ENCODE data around the gene LSS. TPM values are rescaled to one million over a fixed set of nuclear protein-coding genes. Genes with fewer than 3 reads are reported as not detected.
"Not testable (repeated sequence)": the region's sequence is repeated elsewhere in the genome, so short reads cannot be mapped to it uniquely, and the experiment has no call there.

LSS gene
- total and polyA plus RNA-seq, 2 donors: 14.9 to 15.4 TPM

DNA sequence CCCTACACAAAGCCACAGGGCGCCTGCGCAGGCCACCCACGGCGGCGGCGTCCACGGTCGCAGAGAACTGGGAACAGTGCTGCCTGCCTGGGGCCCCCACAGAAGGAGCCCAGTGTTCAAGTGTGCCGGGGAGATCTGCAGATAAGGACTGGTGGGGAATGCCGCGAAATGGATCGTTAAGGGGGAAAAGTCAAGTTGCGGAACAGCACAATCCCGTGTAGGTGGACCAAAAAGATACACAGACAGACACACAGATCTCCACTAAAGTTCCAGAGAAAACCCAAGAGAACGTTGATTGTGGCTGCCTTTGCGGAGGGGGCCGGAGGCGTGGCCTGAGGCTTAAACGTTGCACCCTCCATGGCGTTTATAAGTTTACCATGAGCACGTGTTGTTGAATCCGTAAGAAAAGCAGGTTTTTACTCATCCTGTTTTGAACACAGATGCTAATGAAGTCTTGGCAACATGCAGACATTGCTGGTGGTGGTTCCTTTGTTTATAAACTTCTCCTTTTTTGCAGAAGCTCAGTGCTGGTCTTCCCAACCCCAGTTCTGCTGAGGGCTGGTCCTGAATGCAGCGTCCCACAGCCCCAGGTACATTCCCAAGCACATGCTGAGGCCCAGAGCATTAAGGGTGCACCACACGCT, 48.4 kb downstream of the LSS start:
- Histone ChIP-seq H3K36me3 (ENCODE audit: control insufficient read depth in 2 of 2, insufficient read depth in 2 of 2, low read length in 1 of 2) (no peaks in the 10 kb centered on the region), H3K27me3 (ENCODE audit: control insufficient read depth in 2 of 2, insufficient read depth in 1 of 2, low read length in 1 of 2) (peaks cover 0 to 2% of the 10 kb centered on the region in 2 donors), H3K9me3 (ENCODE audit: control insufficient read depth in 2 of 2, insufficient read depth in 1 of 2, low read length in 1 of 2) (no peaks in the 10 kb centered on the region), H3K27ac (ENCODE audit: low read depth in 1 of 2, low read length in 1 of 2) (no peak overlapping the region), H3K4me1 (ENCODE audit: control insufficient read depth in 2 of 2, insufficient read depth in 2 of 2, low read length in 2 of 2) (peaks cover 0 to 11% of the 10 kb centered on the region in 2 donors), H3K4me3 (ENCODE audit: low read length in 2 of 2) (no peak overlapping the region)
- DNase-seq (ENCODE audit: low read depth in 6 of 9, low spot score in 9 of 9): no peak
- 87% methylated on average over 24 of the region's 24 CpGs for WGBS

DNA sequence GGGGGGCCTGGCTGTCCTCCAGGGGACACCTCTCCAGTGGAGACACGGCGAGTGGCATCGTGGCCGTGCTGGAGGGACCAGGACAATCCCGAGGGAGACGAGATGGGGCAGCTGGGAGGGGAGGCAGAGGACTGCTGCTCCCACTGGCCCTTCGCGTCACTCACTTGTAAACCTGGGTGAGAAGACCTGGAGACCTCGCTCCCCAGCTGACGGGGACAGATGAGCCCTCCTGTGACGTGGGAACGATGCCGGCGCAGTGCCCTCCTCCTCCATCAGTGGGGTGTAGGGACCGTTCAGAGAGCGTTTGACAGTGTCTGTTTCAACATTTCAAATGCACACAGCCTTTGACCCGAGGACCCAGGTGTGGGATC, 48.9 kb downstream of the LSS start:
- 95% methylated on average over 17 of the region's 17 CpGs for WGBS
- H3K9me3 ChIP-seq (ENCODE audit: control insufficient read depth in 2 of 2, insufficient read depth in 1 of 2, low read length in 1 of 2): no peaks in the 10 kb centered on the region
- DNase-seq (ENCODE audit: low read depth in 6 of 9, low spot score in 9 of 9): no peak

DNA sequence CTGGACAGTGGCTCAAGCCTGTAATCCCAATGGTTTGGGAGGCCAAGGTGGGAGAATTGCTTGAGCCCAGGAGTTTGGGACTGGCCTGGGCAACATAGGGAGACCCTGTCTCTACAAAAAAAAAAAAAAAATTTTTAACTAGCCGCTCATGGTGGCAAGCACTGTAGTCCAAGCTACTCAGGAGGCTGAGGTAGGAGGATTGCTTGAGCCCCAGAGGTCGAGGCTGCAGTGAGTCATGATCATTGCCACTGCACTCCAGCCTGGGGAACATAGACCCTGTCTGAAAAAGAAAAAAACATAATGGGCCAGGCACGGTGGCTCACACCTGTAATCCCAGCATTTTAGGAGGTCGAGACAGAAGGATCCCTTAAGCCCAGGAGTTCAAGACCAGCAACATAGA, 49.6 kb downstream of the LSS start:
- Histone ChIP-seq H3K27ac (ENCODE audit: low read depth in 1 of 2, low read length in 1 of 2) (no peak overlapping the region), H3K4me1 (ENCODE audit: control insufficient read depth in 2 of 2, insufficient read depth in 2 of 2, low read length in 2 of 2) (peaks cover 0 to 3% of the 10 kb centered on the region in 2 donors), H3K9me3 (ENCODE audit: control insufficient read depth in 2 of 2, insufficient read depth in 1 of 2, low read length in 1 of 2) (no peaks in the 10 kb centered on the region), H3K36me3 (ENCODE audit: control insufficient read depth in 2 of 2, insufficient read depth in 2 of 2, low read length in 1 of 2) (no peaks in the 10 kb centered on the region), H3K27me3 (ENCODE audit: control insufficient read depth in 2 of 2, insufficient read depth in 1 of 2, low read length in 1 of 2) (no peaks in the 10 kb centered on the region), H3K4me3 (ENCODE audit: low read length in 2 of 2) (no peak overlapping the region)
- 85% methylated on average over 4 of the region's 4 CpGs for WGBS
- DNase-seq (ENCODE audit: low read depth in 6 of 9, low spot score in 9 of 9): no peak

More for the DNA sequence above, 48.9 kb downstream of the LSS start:
- no peak overlapping the region for H3K4me3 ChIP-seq (ENCODE audit: low read length in 2 of 2)
- H3K4me1 ChIP-seq (ENCODE audit: control insufficient read depth in 2 of 2, insufficient read depth in 2 of 2, low read length in 2 of 2): peaks cover 0 to 6% of the 10 kb centered on the region in 2 donors
- H3K27ac ChIP-seq (ENCODE audit: low read depth in 1 of 2, low read length in 1 of 2): no peak overlapping the region
- H3K27me3 ChIP-seq (ENCODE audit: control insufficient read depth in 2 of 2, insufficient read depth in 1 of 2, low read length in 1 of 2): peaks cover 0 to under 1% of the 10 kb centered on the region in 2 donors
- H3K36me3 ChIP-seq (ENCODE audit: control insufficient read depth in 2 of 2, insufficient read depth in 2 of 2, low read length in 1 of 2): no peaks in the 10 kb centered on the region

DNA sequence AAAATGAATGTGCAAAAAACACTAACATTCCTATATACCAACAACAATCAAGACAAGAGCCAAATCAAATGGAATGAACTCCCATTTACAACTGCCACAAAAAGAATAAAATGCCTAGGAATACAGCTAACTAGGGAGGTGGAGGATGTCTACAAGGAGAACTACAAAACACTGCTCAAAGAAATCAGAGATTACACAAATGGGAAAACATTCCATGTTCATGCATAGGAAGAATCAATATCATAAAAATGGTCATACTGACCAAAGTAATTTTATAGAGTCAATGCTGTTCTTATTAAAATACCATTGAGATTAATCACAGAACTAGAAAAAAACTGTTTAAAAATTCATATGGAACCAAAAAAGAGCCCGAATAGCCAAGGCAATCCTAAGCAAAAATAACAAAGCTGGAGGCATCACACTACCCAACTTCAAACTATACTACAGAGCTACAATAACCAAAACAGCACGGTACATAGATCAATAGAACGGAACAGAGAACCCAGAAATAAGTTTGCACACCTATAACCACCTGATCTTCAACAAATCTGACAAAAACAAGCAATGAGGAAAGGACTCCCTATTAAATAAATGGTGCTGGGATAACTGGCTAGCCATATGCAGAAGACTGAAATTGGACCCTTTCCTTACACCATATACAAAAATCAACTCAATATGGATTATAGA, 52.0 kb downstream of the LSS start:
- H3K36me3 ChIP-seq (ENCODE audit: control insufficient read depth in 2 of 2, insufficient read depth in 2 of 2, low read length in 1 of 2); H3K4me1 ChIP-seq (ENCODE audit: control insufficient read depth in 2 of 2, insufficient read depth in 2 of 2, low read length in 2 of 2); H3K9me3 ChIP-seq (ENCODE audit: control insufficient read depth in 2 of 2, insufficient read depth in 1 of 2, low read length in 1 of 2); H3K27ac ChIP-seq (ENCODE audit: low read depth in 1 of 2, low read length in 1 of 2); H3K27me3 ChIP-seq (ENCODE audit: control insufficient read depth in 2 of 2, insufficient read depth in 1 of 2, low read length in 1 of 2); DNase-seq (ENCODE audit: low read depth in 6 of 9, low spot score in 9 of 9); H3K4me3 ChIP-seq (ENCODE audit: low read length in 2 of 2): not testable (repeated sequence)
- 98% methylated on average over 3 of the region's 3 CpGs for WGBS

DNA sequence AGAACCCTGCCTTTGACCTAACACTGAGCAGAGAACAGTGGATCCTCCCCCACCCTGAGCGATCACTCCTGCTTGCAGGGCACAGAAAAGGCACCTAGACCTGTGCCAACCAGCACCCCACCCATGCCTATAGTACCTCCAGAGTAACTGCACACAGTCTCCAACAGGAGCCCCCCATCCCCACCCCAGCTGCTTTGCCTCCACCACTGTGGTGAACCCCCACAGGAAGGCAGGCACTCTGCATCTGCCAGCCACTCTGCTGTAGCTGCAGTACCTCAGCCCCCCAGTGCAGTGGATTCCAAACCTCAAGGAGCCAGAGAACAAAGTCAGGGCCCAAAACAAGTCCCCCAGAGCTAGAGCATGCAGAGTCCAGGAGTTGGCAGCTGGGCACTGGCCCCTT, 55.0 kb downstream of the LSS start:
- 100% methylated on average over 1 of the region's 1 CpG for WGBS
- DNase-seq (ENCODE audit: low read depth in 6 of 9, low spot score in 9 of 9): no peak
- Histone ChIP-seq H3K27ac (ENCODE audit: low read depth in 1 of 2, low read length in 1 of 2) (no peak overlapping the region), H3K9me3 (ENCODE audit: control insufficient read depth in 2 of 2, insufficient read depth in 1 of 2, low read length in 1 of 2) (peaks cover 0 to 4% of the 10 kb centered on the region in 2 donors), H3K4me1 (ENCODE audit: control insufficient read depth in 2 of 2, insufficient read depth in 2 of 2, low read length in 2 of 2) (no peaks in the 10 kb centered on the region), H3K27me3 (ENCODE audit: control insufficient read depth in 2 of 2, insufficient read depth in 1 of 2, low read length in 1 of 2) (no peaks in the 10 kb centered on the region), H3K4me3 (ENCODE audit: low read length in 2 of 2) (no peak overlapping the region), H3K36me3 (ENCODE audit: control insufficient read depth in 2 of 2, insufficient read depth in 2 of 2, low read length in 1 of 2) (no peaks in the 10 kb centered on the region)

DNA sequence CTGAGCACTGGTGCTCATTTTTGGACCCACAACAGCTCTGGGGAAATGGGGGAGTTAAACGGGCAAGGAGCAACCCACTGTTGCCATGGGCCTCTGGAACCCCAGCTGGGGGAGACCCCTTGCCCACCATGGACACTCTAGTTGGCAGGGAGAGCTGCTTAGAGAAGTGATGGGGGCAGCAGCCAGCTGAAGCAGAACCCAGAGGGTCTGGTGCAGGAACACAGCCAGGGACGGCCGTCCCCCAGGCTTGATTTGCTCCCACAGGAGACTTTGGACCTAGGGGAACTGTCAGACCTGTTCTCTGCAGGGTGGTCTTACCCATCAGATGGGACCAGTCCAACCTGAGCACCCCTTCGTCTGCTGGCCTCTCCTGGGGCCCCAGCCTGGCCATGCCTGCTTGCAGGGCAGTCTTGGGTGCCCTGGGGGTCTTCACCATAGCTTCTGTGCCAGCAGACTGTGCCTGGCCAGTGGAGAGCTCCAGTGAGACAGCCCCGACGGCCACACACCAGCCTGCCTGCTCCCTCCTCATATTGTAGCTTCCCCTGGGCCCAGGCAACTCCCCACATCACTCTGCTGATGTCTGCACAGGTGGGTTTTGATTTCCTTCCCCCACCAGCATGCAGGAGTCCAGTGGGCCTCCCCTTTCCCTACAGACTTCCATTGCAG, 55.6 kb downstream of the LSS start:
- no peak overlapping the region for H3K4me3 ChIP-seq (ENCODE audit: low read length in 2 of 2)
- H3K36me3 ChIP-seq (ENCODE audit: control insufficient read depth in 2 of 2, insufficient read depth in 2 of 2, low read length in 1 of 2): no peaks in the 10 kb centered on the region
- no peaks in the 10 kb centered on the region for H3K27me3 ChIP-seq (ENCODE audit: control insufficient read depth in 2 of 2, insufficient read depth in 1 of 2, low read length in 1 of 2)
- H3K9me3 ChIP-seq (ENCODE audit: control insufficient read depth in 2 of 2, insufficient read depth in 1 of 2, low read length in 1 of 2): peaks cover 0 to 4% of the 10 kb centered on the region in 2 donors
- WGBS: 96% methylated on average over 6 of the region's 6 CpGs
- H3K4me1 ChIP-seq (ENCODE audit: control insufficient read depth in 2 of 2, insufficient read depth in 2 of 2, low read length in 2 of 2): no peaks in the 10 kb centered on the region
- no peak overlapping the region for H3K27ac ChIP-seq (ENCODE audit: low read depth in 1 of 2, low read length in 1 of 2)
- DNase-seq (ENCODE audit: low read depth in 6 of 9, low spot score in 9 of 9): no peak

DNA sequence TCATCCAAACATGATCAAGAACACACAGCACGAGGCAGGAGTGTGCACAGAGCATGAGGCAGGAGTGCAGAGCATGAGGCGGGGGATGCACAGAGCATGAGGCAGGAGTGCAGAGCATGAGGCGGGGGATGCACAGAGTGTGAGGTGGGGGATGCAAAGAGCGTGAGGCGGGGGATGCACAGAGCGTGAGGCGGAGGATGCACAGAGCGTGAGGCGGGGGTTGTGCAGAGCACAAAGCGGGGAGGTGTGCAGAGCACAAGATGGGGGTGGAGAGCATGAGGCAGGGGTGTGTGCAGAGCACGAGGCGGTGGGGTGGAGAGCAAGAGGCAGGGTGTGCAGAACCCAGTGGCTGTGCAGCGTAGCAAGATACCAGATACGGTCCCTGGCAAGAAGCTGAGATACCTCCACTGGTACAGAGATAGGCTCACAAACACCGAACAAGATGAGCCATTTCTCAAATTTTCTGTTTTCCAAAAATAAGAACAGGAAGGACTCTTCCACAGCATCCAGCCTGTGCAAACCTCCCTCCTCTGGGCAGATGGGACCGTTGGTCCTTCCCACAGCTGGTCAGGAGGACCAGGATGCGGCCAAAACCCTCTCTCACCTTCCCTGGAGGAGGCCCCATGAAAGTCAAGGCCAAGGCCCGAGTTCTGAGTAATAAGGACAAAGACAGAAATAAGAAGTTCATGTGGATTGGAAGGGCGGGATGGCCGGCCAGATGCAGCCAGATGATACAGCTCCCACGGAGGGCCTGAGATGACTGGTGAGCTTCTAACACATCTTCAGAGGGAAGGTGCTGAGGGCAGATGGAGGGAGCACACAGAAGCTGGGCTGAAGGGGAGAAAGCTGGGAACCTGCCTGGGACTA, 56.3 kb downstream of the LSS start:
- Histone ChIP-seq H3K27me3 (ENCODE audit: control insufficient read depth in 2 of 2, insufficient read depth in 1 of 2, low read length in 1 of 2) (no peaks in the 10 kb centered on the region), H3K9me3 (ENCODE audit: control insufficient read depth in 2 of 2, insufficient read depth in 1 of 2, low read length in 1 of 2) (peaks cover 0 to 4% of the 10 kb centered on the region in 2 donors), H3K36me3 (ENCODE audit: control insufficient read depth in 2 of 2, insufficient read depth in 2 of 2, low read length in 1 of 2) (no peaks in the 10 kb centered on the region), H3K27ac (ENCODE audit: low read depth in 1 of 2, low read length in 1 of 2) (no peak overlapping the region), H3K4me3 (ENCODE audit: low read length in 2 of 2) (no peak overlapping the region), H3K4me1 (ENCODE audit: control insufficient read depth in 2 of 2, insufficient read depth in 2 of 2, low read length in 2 of 2) (no peaks in the 10 kb centered on the region)
- DNase-seq (ENCODE audit: low read depth in 6 of 9, low spot score in 9 of 9): no peak
- WGBS: 95% methylated on average over 21 of the region's 21 CpGs

DNA sequence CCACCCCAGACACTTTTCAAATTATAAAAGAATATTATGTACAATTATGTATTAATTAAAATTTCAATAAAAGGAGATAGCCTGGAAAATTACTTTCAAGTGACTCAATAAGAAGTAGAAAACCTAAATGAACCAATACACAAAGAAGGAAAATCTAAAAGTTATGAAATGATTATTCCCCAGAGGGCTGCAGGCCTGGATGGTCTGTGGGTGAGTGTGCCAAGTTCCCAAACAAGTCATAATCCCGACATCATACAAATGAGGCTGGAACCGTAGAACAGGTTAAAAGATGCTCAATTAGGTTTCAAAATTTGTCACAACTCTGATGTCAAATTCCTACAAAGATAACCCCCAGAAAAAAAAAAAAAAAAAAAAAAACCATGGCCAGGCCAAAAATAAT, 57.0 kb downstream of the LSS start:
- no peak for DNase-seq (ENCODE audit: low read depth in 6 of 9, low spot score in 9 of 9)
- Histone ChIP-seq H3K4me3 (ENCODE audit: low read length in 2 of 2) (no peak overlapping the region), H3K27ac (ENCODE audit: low read depth in 1 of 2, low read length in 1 of 2) (no peak overlapping the region), H3K27me3 (ENCODE audit: control insufficient read depth in 2 of 2, insufficient read depth in 1 of 2, low read length in 1 of 2) (no peaks in the 10 kb centered on the region), H3K9me3 (ENCODE audit: control insufficient read depth in 2 of 2, insufficient read depth in 1 of 2, low read length in 1 of 2) (peaks cover 0 to 4% of the 10 kb centered on the region in 2 donors), H3K36me3 (ENCODE audit: control insufficient read depth in 2 of 2, insufficient read depth in 2 of 2, low read length in 1 of 2) (no peaks in the 10 kb centered on the region), H3K4me1 (ENCODE audit: control insufficient read depth in 2 of 2, insufficient read depth in 2 of 2, low read length in 2 of 2) (no peaks in the 10 kb centered on the region)
- WGBS: 70% methylated on average over 2 of the region's 2 CpGs

Data from thymus (tissue), 11 donors.